ENCODE results near the gene TP73.
"Not testable (repeated sequence)": the region's sequence is repeated elsewhere in the genome, so short reads cannot be mapped to it uniquely, and the experiment has no call there.

TP73 gene

GRCh38 chr1:3740042-3740441 is 87.7 kb downstream of the TP73 start:
- no peak for DNase-seq (ENCODE audit: low read depth in 2 of 3, low spot score in 2 of 3)

- no peak for DNase-seq (ENCODE audit: low read depth in 2 of 3, low spot score in 2 of 3)
Measured at GRCh38 chr1:3740752-3741151, 88.4 kb downstream of the TP73 start.

DNA sequence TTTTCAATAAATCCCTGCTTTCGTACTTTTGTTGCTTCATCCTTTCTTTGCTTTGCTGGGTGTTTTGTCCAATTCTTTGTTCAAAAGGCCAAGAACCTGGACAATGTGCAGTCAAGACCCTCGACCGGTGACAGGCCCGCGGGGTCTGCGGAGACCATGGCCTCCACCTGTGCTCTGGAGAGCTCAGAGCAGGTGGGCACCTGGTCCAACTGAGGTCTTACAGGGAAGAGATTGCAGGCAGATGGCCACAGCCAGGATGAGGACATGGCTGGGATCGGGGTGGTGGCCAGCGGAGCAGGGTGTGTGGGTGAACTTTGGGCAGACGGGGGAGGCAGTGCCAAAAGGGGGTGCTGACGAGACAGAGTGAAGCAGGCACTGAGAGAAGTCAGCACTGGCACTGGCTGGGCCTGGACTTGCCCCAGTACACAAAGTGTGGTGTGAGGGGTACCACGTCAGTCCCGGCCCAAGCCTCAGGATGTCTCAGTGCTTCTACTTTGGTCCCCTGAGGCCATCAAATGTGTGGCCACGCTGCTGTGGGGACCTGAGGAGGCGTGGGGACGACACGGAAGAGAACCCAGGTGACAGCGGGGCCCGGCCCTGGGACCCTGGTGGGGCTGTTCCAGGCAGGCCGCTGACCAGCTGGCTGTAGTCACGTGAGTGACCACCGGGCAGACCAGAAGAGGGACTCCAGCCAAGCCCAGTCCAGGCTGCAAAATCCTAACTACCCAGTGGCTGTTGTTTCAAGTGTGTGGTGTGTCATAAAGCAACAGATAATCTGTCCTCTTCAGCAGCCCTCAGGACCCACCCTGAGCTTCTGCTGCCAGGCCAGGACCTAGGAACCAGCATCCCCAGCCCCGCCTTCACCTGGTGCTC is 89.5 kb downstream of the TP73 start:
- DNase-seq (ENCODE audit: low read depth in 2 of 3, low spot score in 2 of 3) = no peak

GRCh38 chr1:3742439-3743298 is 90.4 kb downstream of the TP73 start:
- DNase-seq (ENCODE audit: low read depth in 2 of 3, low spot score in 2 of 3) = no peak

DNA sequence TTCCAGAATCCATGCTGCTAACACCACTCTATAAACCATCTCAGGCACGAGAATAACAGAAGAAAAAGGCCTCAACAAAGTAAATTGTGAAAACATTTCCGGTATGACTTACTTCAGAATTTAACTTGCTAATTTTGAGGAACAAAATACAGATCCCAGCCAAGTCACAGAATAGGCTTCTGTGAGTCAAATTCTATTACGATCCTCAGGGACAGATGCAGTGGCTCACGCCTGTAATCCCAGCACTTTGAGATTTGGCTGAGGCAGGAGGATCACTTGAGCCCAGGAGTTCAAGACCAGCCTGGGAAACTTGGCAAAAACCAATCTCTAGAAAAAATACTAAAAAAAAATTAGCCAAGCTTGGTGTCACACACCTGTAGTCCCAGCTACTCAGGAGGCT is 91.1 kb downstream of the TP73 start:
- no peak for DNase-seq (ENCODE audit: low read depth in 2 of 3, low spot score in 2 of 3)

DNA sequence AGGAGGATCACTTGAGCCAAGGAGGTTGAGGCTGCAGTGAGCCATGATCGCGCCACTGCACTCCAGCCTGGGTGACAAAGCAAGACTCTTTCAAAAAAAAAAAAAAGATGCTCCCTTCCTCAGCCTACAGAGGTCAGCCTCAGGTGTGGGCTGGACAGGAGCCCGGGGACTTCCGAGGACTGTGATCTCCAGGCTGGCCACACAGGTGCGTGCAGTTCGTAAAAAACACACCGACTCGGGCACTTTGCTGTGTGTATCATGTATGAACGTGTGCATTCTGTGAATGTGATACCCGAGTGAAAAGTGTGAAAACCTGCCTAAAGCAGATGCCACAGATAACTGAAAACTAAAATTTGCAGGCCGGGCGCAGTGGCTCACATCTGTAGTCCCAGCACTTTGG is 91.5 kb downstream of the TP73 start:
- no peak for DNase-seq (ENCODE audit: low read depth in 2 of 3, low spot score in 2 of 3)

DNA sequence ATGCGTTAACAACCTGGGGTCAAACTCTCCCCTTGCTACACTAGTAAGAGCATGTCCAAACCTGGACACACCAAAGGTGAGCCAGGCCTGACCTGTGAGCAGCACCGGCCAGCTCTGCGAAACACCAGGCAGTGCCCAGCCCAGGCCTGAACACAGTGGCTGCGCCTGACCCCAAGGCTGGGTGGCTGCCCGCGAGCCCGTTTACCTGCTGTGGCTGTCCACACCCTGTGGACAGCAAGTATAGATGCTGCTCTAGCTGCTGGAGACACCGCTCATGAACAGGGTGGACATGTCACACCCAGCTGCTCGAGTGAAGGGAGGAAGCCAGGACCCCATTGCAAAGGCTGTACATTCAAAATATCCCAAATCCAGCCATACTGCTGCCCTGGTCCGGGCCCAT is 92.3 kb downstream of the TP73 start:
- DNase-seq (ENCODE audit: low read depth in 2 of 3, low spot score in 2 of 3) = no peak

GRCh38 chr1:3745071-3745470 is 92.8 kb downstream of the TP73 start:
- DNase-seq (ENCODE audit: low read depth in 2 of 3, low spot score in 2 of 3) = no peak

DNA sequence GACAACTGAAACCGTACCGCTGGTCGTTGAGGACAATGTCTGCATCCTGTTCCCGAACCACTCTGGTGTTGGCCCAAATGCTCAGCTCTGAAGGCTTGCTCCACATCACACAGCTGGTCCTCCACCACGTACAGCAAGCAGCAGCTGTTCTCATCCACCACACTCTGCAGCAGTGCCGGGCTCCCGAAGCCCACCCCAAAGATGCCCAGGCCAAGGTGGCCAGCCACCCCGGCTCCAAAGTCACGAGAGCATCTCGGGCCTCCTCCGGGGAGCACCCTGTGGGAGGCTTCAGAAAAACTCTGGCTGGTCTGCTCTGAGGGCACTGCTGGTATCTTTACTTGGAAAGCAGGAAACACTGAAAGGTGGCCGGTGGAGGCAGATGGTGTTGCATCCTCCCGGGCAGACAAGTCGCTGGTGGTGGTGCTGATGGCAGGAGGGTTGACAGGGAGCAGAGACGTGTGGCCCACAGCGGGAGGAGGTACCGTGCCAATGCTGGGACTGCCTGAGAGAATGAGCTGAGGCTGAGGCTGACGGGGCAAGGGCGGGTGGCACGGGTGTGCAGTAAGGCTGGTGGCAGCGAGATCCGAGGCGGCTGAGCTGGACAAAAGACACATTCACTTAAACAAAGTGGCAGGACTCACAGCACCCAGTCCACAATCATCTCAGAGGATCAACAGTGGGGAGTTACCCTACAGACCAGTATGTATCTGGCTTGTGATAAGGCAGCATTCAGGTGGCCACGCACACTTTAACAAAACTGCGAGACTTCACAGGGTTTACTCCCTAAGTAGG is 93.5 kb downstream of the TP73 start:
- no peak for DNase-seq (ENCODE audit: low read depth in 2 of 3, low spot score in 2 of 3)

GRCh38 chr1:3746389-3746829 is 94.1 kb downstream of the TP73 start:
- no peak for DNase-seq (ENCODE audit: low read depth in 2 of 3, low spot score in 2 of 3)

DNA sequence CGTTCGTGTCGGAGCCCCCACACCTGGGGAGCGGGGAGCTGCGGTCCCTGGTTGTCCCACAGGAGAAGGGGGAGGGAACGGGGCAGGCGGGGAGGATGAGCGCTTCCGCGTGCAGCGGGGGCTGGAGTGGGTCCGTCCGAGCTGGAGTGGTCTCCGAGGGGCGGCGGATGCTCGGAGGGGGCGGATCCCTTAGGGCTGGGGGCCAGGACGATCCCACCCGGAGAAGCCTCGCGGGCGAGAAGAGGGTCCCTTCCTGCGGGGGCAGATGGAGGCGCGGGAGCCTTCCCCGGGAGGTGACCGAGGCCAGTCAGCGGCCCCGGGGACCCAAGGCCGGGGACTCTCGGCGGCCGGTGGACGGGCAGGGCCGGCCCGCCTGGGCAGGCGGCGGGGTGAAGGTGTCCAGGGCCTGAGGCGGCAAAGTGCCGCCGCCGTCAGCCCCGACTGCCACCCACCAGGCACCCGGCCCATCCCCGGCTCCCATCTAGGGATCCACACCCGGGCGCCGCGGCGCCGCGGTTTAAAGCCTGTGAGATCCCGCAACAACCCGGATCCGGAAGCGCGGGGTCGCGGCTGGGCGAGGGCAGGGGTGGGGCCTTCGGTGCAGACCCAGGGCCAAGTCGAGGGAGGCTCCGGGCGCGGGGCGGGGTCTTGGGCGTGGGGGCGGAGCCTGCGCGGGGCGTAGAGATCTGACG is 94.7 kb downstream of the TP73 start:
- DNase-seq (ENCODE audit: low read depth in 2 of 3, low spot score in 2 of 3) = peak; percentile 67 to 77 (median 69)

- no peak for DNase-seq (ENCODE audit: low read depth in 2 of 3, low spot score in 2 of 3)
Measured at GRCh38 chr1:3747522-3747848, 95.2 kb downstream of the TP73 start.

DNA sequence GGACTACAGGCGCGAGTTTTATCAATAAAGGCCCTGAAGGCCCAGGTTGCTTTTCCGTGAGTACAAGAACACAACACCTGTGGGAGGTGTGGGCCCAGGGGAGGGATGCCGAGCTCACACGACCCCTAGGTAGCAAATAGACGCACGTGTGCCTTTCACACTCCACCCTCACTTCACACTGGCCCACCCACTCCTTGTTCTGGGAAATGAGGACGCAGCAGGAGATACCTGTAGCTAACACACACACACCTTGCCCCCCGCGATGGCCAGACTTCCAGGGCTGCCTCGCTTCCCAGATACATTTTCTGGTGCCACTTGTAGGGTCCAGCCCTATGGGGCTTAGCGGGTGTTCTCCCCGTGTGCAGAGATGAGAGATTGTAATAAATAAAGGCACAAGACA is 95.6 kb downstream of the TP73 start:
- no peak for DNase-seq (ENCODE audit: low read depth in 2 of 3, low spot score in 2 of 3)

- DNase-seq (ENCODE audit: low read depth in 2 of 3, low spot score in 2 of 3) = not testable (repeated sequence)
Measured at GRCh38 chr1:3748316-3748900, 96.1 kb downstream of the TP73 start.

GRCh38 chr1:3749512-3749911 is 97.2 kb downstream of the TP73 start:
- no peak for DNase-seq (ENCODE audit: low read depth in 2 of 3, low spot score in 2 of 3)

GRCh38 chr1:3750741-3751140 is 98.4 kb downstream of the TP73 start:
- no peak for DNase-seq (ENCODE audit: low read depth in 2 of 3, low spot score in 2 of 3)

DNA sequence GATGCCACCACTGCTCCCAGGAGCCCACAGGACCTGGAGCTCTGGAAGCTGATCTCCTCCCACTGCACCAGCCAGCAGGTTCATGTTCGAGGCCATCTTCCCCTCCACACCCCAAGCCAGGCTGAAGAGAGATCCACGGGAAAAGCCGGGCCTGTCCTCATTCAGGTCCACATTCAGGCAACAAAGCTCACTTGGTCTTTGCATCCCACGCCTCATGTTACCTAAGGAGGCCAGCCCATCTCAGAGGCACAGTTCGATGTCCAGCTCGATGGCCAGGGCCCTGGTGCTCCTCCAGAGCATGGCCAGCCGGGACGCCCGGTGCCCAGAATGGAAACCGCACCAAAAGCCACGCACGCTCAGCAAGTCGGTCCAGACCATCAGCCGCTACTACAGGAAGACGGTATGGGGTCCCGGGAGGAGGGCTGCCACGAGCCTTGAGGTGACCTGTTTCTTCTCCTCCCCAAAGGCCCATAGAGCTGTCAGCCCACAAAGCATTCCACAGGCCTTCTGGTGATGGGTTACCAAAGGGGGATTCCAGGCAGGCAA is 100.2 kb downstream of the TP73 start, which contains the start of gene CCDC27:
TSS of gene CCDC27 (plus strand) at position 51 of the 546 bp plus-strand sequence. CDS start at position 83, 32 bp downstream.
- DNase-seq (ENCODE audit: low read depth in 2 of 3, low spot score in 2 of 3) = no peak

- no peak for DNase-seq (ENCODE audit: low read depth in 2 of 3, low spot score in 2 of 3)
Measured at GRCh38 chr1:3753656-3754454, 101.5 kb downstream of the TP73 start.

- no peak for DNase-seq (ENCODE audit: low read depth in 2 of 3, low spot score in 2 of 3)
Measured at GRCh38 chr1:3756394-3756793, 104.1 kb downstream of the TP73 start.
